Mucosa of descending colon (tissue), 3 donors: ENCODE results near the gene MESP2. TPM values are rescaled to one million over a fixed set of nuclear protein-coding genes. Genes with fewer than 3 reads are reported as not detected.

Source experiments
- ATAC-seq: fragments of 200-7000 bp; cut with Tn5 transposase; one replicate; pipeline ENCODE4 v1.9.1; 2020; ENCODE audit warnings: mild to moderate bottlenecking, moderate library complexity
- DNase-seq, 3 donors: peaks; one replicate each; pipeline ENCODE4 v3.0.0-alpha.2; 2020
- H3K36me3 ChIP-seq: fragments of 200-600 bp; one replicate; pipeline ENCODE4 v1.8.0; 2021; ENCODE audit warnings: low read depth, mild to moderate bottlenecking
- H3K4me1 ChIP-seq: fragments of 200-600 bp; one replicate; pipeline ENCODE4 v1.8.0; 2021; ENCODE audit warnings: low read depth, mild to moderate bottlenecking
- H3K4me3 ChIP-seq: fragments of 200-600 bp; one replicate; pipeline ENCODE4 v1.8.0; 2021; ENCODE audit warnings: mild to moderate bottlenecking
- H3K9me3 ChIP-seq: fragments of 200-600 bp; one replicate; pipeline ENCODE4 v1.8.0; 2021; ENCODE audit warnings: mild to moderate bottlenecking
- CTCF ChIP-seq: fragments of 200-600 bp; IDR thresholded peaks from one replicate; pipeline ENCODE4 v1.8.0; 2022; ENCODE audit warnings: antibody characterized with exemption, mild to moderate bottlenecking
- intact Hi-C, 2 donors: fragments of 100-400 bp; cut with DNase I in 1 of 2; cut with micrococcal nuclease in 1 of 2; formaldehyde crosslinking; loops; one replicate each; pipeline versions ENCODE4 v1.11.0 to v1.11.1; 2022; cut with DNase I, micrococcal nuclease
- total RNA-seq, 3 donors: library from RNA; stranded (reverse); fragmentation: NEBNext Ultra II Directional in 2 of 3; extraction: Animal tissue kit (Norgen Biotek cat#: 25700) in 2 of 3; gene quantifications; one replicate each; pipeline versions ENCODE4 v1.2.1 to v1.2.4, GENCODE V29; 2021 to 2023
- donor health status: DM: no; HTN: no; CAD: no; lungs with moderate emphysema.
- donor health status: DM: no; HTN: no; CAD: no.
- donor health status: DM: no; HTN: yes; CAD: no.

MESP2 gene
- total RNA-seq, 3 donors from 2014 or later, result 0.79 to 4.7 (median 1.2) TPM

- DNase-seq (peak in 2 of 3 donors; percentile 21 to 39), ATAC-seq (no peak)
- intact Hi-C loops, result no loop called here
Measured at GRCh38 chr15:89792106-89792805, 16.1 kb downstream of the MESP2 start.

GRCh38 chr15:89794627-89795241, 18.6 kb downstream of the MESP2 start:
- no peak overlapping the region for H3K4me3 ChIP-seq
- TF ChIP-seq CTCF, result no peak
- ATAC-seq (peak; percentile 53), DNase-seq (peak in 1 of 3 donors; percentile 17)
- intact Hi-C loops, result no loop called here
- no peaks in the 10 kb centered on the region for H3K36me3 ChIP-seq
- peaks cover 3% of the 10 kb centered on the region for H3K4me1 ChIP-seq
- no peaks in the 10 kb centered on the region for H3K9me3 ChIP-seq

More at GRCh38 chr15:89792106-89792805, 16.1 kb downstream of the MESP2 start:
- peaks cover 3% of the 10 kb centered on the region for H3K4me1 ChIP-seq
- no peak for TF ChIP-seq CTCF
- no peak overlapping the region for H3K4me3 ChIP-seq
- H3K36me3 ChIP-seq, result no peaks in the 10 kb centered on the region
- H3K9me3 ChIP-seq, result no peaks in the 10 kb centered on the region

- intact Hi-C loops, result no loop called here
- no peak overlapping the region for H3K4me3 ChIP-seq
- no peaks in the 10 kb centered on the region for H3K9me3 ChIP-seq
- ATAC-seq, result no peak
- DNase-seq, result no peak
- H3K36me3 ChIP-seq, result no peaks in the 10 kb centered on the region
- H3K4me1 ChIP-seq, result peaks cover 3% of the 10 kb centered on the region
- TF ChIP-seq CTCF, result no peak
Measured at GRCh38 chr15:89795996-89796395, 19.9 kb downstream of the MESP2 start.

- DNase-seq (no peak), ATAC-seq (no peak)
- TF ChIP-seq CTCF, result no peak
- no peaks in the 10 kb centered on the region for H3K9me3 ChIP-seq
- peaks cover 3% of the 10 kb centered on the region for H3K4me1 ChIP-seq
- no peaks in the 10 kb centered on the region for H3K36me3 ChIP-seq
- no peak overlapping the region for H3K4me3 ChIP-seq
- intact Hi-C loops, result no loop called here
Measured at GRCh38 chr15:89797678-89798201, 21.6 kb downstream of the MESP2 start.

GRCh38 chr15:89799011-89799911, 23.1 kb downstream of the MESP2 start:
- no peak for ATAC-seq
- Histone ChIP-seq H3K4me1 (peaks cover 3% of the 10 kb centered on the region), H3K36me3 (no peaks in the 10 kb centered on the region), H3K9me3 (no peaks in the 10 kb centered on the region), H3K4me3 (no peak overlapping the region)
- DNase-seq, result peak in 1 of 3 donors; percentile 20
- no peak for TF ChIP-seq CTCF
- intact Hi-C loops, result no loop called here
